ENCODE results near the gene NYAP1. TPM values are rescaled to one million over a fixed set of nuclear protein-coding genes. Genes with fewer than 3 reads are reported as not detected.
"Not testable (repeated sequence)": the region's sequence is repeated elsewhere in the genome, so short reads cannot be mapped to it uniquely, and the experiment has no call there.

NYAP1 gene
- total and polyA plus RNA-seq, 4 donors: 0.32 to 1.1 (median 0.46) TPM

- DNase-seq: no peak
- no peak overlapping the region for H3K27ac ChIP-seq (ENCODE audit: low read depth in 1 of 2, low read length in 1 of 2)
- 86 to 90% methylated on average over 6 of the region's 6 CpGs for WGBS, 2 donors
- H3K9ac ChIP-seq (ENCODE audit: insufficient read depth in 1 of 2, low read length in 2 of 2): no peak overlapping the region
- no peak for ATAC-seq (ENCODE audit: insufficient read depth, low FRiP score)
- H3K9me3 ChIP-seq (ENCODE audit: control insufficient read depth in 4 of 4, insufficient read depth in 3 of 4, low read length in 3 of 4): no peaks in the 10 kb centered on the region
- peaks cover 0 to 10% (median 0%) of the 10 kb centered on the region in 5 donors for H3K4me1 ChIP-seq (ENCODE audit: control insufficient read depth in 5 of 5, insufficient read depth in 5 of 5, low read length in 5 of 5)
- H3K27me3 ChIP-seq (ENCODE audit: control insufficient read depth in 3 of 3, insufficient read depth in 3 of 3, low read length in 2 of 3): no peaks in the 10 kb centered on the region
- no peak overlapping the region for H3K4me3 ChIP-seq
- TF ChIP-seq CTCF (IDR thresholded peaks at IDR 0.05; ENCODE audit: control extremely low read depth, extremely low read depth): no peak
- H3K36me3 ChIP-seq (ENCODE audit: control insufficient read depth in 4 of 4, insufficient read depth in 4 of 4, low read length in 4 of 4): peaks cover 0 to 3% (median 0%) of the 10 kb centered on the region in 4 donors
These were observed 12.8 kb downstream of the NYAP1 start for GRCh38 chr7:100496509-100496908.

- not testable (repeated sequence) for H3K36me3 ChIP-seq (ENCODE audit: control insufficient read depth in 4 of 4, insufficient read depth in 4 of 4, low read length in 4 of 4); H3K27ac ChIP-seq (ENCODE audit: low read depth in 1 of 2, low read length in 1 of 2); DNase-seq; H3K4me1 ChIP-seq (ENCODE audit: control insufficient read depth in 5 of 5, insufficient read depth in 5 of 5, low read length in 5 of 5); H3K9me3 ChIP-seq (ENCODE audit: control insufficient read depth in 4 of 4, insufficient read depth in 3 of 4, low read length in 3 of 4); H3K9ac ChIP-seq (ENCODE audit: insufficient read depth in 1 of 2, low read length in 2 of 2); H3K27me3 ChIP-seq (ENCODE audit: control insufficient read depth in 3 of 3, insufficient read depth in 3 of 3, low read length in 2 of 3); H3K4me3 ChIP-seq; ATAC-seq (ENCODE audit: insufficient read depth, low FRiP score)
- WGBS, 2 donors: 94 to 96% methylated on average over 2 of the region's 2 CpGs
These were observed 17.0 kb downstream of the NYAP1 start for GRCh38 chr7:100500743-100501142.

GRCh38 chr7:100504031-100504430 lies 20.3 kb downstream of the NYAP1 start:
- not testable (repeated sequence) for ATAC-seq (ENCODE audit: insufficient read depth, low FRiP score); H3K27me3 ChIP-seq (ENCODE audit: control insufficient read depth in 3 of 3, insufficient read depth in 3 of 3, low read length in 2 of 3); H3K4me1 ChIP-seq (ENCODE audit: control insufficient read depth in 5 of 5, insufficient read depth in 5 of 5, low read length in 5 of 5); DNase-seq; H3K9ac ChIP-seq (ENCODE audit: insufficient read depth in 1 of 2, low read length in 2 of 2); H3K27ac ChIP-seq (ENCODE audit: low read depth in 1 of 2, low read length in 1 of 2); H3K4me3 ChIP-seq; H3K9me3 ChIP-seq (ENCODE audit: control insufficient read depth in 4 of 4, insufficient read depth in 3 of 4, low read length in 3 of 4); H3K36me3 ChIP-seq (ENCODE audit: control insufficient read depth in 4 of 4, insufficient read depth in 4 of 4, low read length in 4 of 4)
- 95 to 98% methylated on average over 3 of the region's 3 CpGs for WGBS, 2 donors

- Histone ChIP-seq H3K9ac (ENCODE audit: insufficient read depth in 1 of 2, low read length in 2 of 2) (no peak overlapping the region), H3K4me1 (ENCODE audit: control insufficient read depth in 5 of 5, insufficient read depth in 5 of 5, low read length in 5 of 5) (peaks cover 0 to 2% (median 0%) of the 10 kb centered on the region in 5 donors), H3K27me3 (ENCODE audit: control insufficient read depth in 3 of 3, insufficient read depth in 3 of 3, low read length in 2 of 3) (no peaks in the 10 kb centered on the region), H3K4me3 (no peak overlapping the region), H3K9me3 (ENCODE audit: control insufficient read depth in 4 of 4, insufficient read depth in 3 of 4, low read length in 3 of 4) (no peaks in the 10 kb centered on the region), H3K36me3 (ENCODE audit: control insufficient read depth in 4 of 4, insufficient read depth in 4 of 4, low read length in 4 of 4) (no peaks in the 10 kb centered on the region), H3K27ac (ENCODE audit: low read depth in 1 of 2, low read length in 1 of 2) (no peak overlapping the region)
- ATAC-seq (ENCODE audit: insufficient read depth, low FRiP score) (no peak), DNase-seq (no peak)
- no peak for TF ChIP-seq CTCF (IDR thresholded peaks at IDR 0.05; ENCODE audit: control extremely low read depth, extremely low read depth)
- WGBS, 2 donors: 93 to 94% methylated on average over 9 of the region's 9 CpGs
These were observed 21.3 kb downstream of the NYAP1 start for GRCh38 chr7:100504887-100505611.

Data from lung (tissue), 12 donors.